ENCODE results near the gene ZNF124. TPM values are rescaled to one million over a fixed set of nuclear protein-coding genes. Genes with fewer than 3 reads are reported as not detected.

Gene ZNF124
- total RNA-seq, 1 experiment from 2014 or later: 22.2 TPM

- Histone ChIP-seq H4K20me1 (ENCODE audit: low read length) (no peaks in the 10 kb centered on the region), H3K4me3 (ENCODE audit: low read length) (no peak overlapping the region), H3K9ac (ENCODE audit: low read length) (no peak overlapping the region), H3K9me2 (replicated peaks; ENCODE audit: low read length) (no peaks in the 10 kb centered on the region), H3K79me2 (ENCODE audit: low read length) (no peaks in the 10 kb centered on the region), H3K4me2 (ENCODE audit: low read length) (no peak overlapping the region), H3K27ac (ENCODE audit: low read length) (no peak overlapping the region), H3F3A (ENCODE audit: low read length, unreplicated experiment) (no peaks in the 10 kb centered on the region), H3K27me3 (ENCODE audit: low read length) (no peaks in the 10 kb centered on the region), H3K4me1 (ENCODE audit: insufficient read depth, low read length) (peaks cover 18% of the 10 kb centered on the region), H2AFZ (ENCODE audit: low read length) (no peak overlapping the region), H3K9me3 (ENCODE audit: low read length) (no peaks in the 10 kb centered on the region), H3K36me3 (ENCODE audit: low read depth, low read length) (no peaks in the 10 kb centered on the region)
- ATAC-seq: no peak
- DNase-seq: no peak
- POLR2A ChIA-PET (ENCODE audit: unreplicated experiment): no interaction called here
- no peak for TF ChIP-seq EZH2phosphoT487 (IDR thresholded peaks at IDR 0.05; ENCODE audit: borderline replicate concordance, low read length)
- no TSS peak for BruUV-seq (replicated peaks)
- intact Hi-C loops (cut with micrococcal nuclease): loop anchor here (5.0 kb wide), 1 partner anchor 218 kb away; the partner anchor contains the start of gene ZNF496
- CTCF ChIA-PET: no interaction called here
These were observed 57.3 kb downstream of the ZNF124 start for GRCh38 chr1:247114351-247115140.

DNA sequence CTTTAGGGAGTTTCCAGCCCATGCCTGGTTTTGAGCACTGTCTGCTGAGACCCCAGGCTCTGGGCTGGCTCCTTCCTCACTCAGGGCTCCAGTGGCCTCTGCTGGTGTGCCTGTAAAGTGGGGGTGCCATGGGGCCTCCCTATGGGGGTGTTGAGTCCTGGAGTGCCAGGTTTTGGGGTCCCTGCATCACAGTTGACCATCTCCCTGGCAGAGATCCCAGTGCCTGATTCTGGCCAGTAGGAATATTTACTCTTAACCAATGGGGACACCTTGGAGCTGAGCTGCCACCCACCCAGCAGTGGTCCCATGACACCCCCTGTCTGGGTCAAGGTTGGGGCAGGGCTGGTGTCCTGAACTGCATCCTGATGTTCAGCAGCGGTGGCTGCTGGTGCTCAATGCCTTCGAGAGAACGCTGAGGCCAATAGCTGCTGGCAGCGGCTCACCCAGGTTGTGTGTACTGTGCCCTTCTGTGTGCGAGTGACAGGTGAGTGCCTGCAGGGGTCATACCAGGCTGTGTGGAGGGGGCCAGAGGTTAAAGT is 58.0 kb downstream of the ZNF124 start:
- Histone ChIP-seq H3K79me2 (ENCODE audit: low read length) (no peaks in the 10 kb centered on the region), H3K9me2 (replicated peaks; ENCODE audit: low read length) (no peaks in the 10 kb centered on the region), H2AFZ (ENCODE audit: low read length) (no peak overlapping the region), H3K4me3 (ENCODE audit: low read length) (no peak overlapping the region), H3F3A (ENCODE audit: low read length, unreplicated experiment) (no peaks in the 10 kb centered on the region), H3K27ac (ENCODE audit: low read length) (no peak overlapping the region), H3K4me2 (ENCODE audit: low read length) (no peak overlapping the region), H3K4me1 (ENCODE audit: insufficient read depth, low read length) (peaks cover 18% of the 10 kb centered on the region), H4K20me1 (ENCODE audit: low read length) (no peaks in the 10 kb centered on the region), H3K9me3 (ENCODE audit: low read length) (no peaks in the 10 kb centered on the region), H3K9ac (ENCODE audit: low read length) (no peak overlapping the region), H3K27me3 (ENCODE audit: low read length) (no peaks in the 10 kb centered on the region), H3K36me3 (ENCODE audit: low read depth, low read length) (no peaks in the 10 kb centered on the region)
- ChIA-PET POLR2A (ENCODE audit: unreplicated experiment) (no interaction called here), CTCF (no interaction called here)
- no peak for TF ChIP-seq EZH2 (IDR thresholded peaks at IDR 0.05; ENCODE audit: low read length, unreplicated experiment)
- no peak for TF ChIP-seq EZH2phosphoT487 (IDR thresholded peaks at IDR 0.05; ENCODE audit: borderline replicate concordance, low read length)
- TF ChIP-seq, protein P1, sequence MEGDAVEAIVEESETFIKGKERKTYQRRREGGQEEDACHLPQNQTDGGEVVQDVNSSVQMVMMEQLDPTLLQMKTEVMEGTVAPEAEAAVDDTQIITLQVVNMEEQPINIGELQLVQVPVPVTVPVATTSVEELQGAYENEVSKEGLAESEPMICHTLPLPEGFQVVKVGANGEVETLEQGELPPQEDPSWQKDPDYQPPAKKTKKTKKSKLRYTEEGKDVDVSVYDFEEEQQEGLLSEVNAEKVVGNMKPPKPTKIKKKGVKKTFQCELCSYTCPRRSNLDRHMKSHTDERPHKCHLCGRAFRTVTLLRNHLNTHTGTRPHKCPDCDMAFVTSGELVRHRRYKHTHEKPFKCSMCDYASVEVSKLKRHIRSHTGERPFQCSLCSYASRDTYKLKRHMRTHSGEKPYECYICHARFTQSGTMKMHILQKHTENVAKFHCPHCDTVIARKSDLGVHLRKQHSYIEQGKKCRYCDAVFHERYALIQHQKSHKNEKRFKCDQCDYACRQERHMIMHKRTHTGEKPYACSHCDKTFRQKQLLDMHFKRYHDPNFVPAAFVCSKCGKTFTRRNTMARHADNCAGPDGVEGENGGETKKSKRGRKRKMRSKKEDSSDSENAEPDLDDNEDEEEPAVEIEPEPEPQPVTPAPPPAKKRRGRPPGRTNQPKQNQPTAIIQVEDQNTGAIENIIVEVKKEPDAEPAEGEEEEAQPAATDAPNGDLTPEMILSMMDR (conservative IDR thresholded peaks at IDR 0.05; ENCODE audit: low read depth, low read length): no peak
- no TSS peak for BruUV-seq (replicated peaks)
- ATAC-seq (no peak), DNase-seq (no peak)
- intact Hi-C loops (cut with micrococcal nuclease): loop anchor here (5.0 kb wide), 1 partner anchor 218 kb away; the partner anchor contains the start of gene ZNF496

GRCh38 chr1:247113094-247113497 is 58.7 kb downstream of the ZNF124 start:
- H3K36me3 ChIP-seq (ENCODE audit: low read depth, low read length): no peaks in the 10 kb centered on the region
- no peak overlapping the region for H3K9ac ChIP-seq (ENCODE audit: low read length)
- H3K9me3 ChIP-seq (ENCODE audit: low read length): no peaks in the 10 kb centered on the region
- no peaks in the 10 kb centered on the region for H3K9me2 ChIP-seq (replicated peaks; ENCODE audit: low read length)
- ATAC-seq (peak; percentile 12), DNase-seq (peak; percentile 56)
- H3K4me2 ChIP-seq (ENCODE audit: low read length): peak overlapping the region; percentile 94; the same call in 1 of the 2 replicates
- no TSS peak for BruUV-seq (replicated peaks)
- no peaks in the 10 kb centered on the region for H4K20me1 ChIP-seq (ENCODE audit: low read length)
- H3K4me1 ChIP-seq (ENCODE audit: insufficient read depth, low read length): peaks cover 18% of the 10 kb centered on the region
- H3K79me2 ChIP-seq (ENCODE audit: low read length): no peaks in the 10 kb centered on the region
- CTCF ChIA-PET: no interaction called here
- no peaks in the 10 kb centered on the region for H3F3A ChIP-seq (ENCODE audit: low read length, unreplicated experiment)
- no peak overlapping the region for H2AFZ ChIP-seq (ENCODE audit: low read length)
- no peak overlapping the region for H3K27ac ChIP-seq (ENCODE audit: low read length)
- no peak overlapping the region for H3K4me3 ChIP-seq (ENCODE audit: low read length)
- H3K27me3 ChIP-seq (ENCODE audit: low read length): no peaks in the 10 kb centered on the region
- POLR2A ChIA-PET (ENCODE audit: unreplicated experiment): no interaction called here
- TF ChIP-seq, protein P1 (conservative IDR thresholded peaks at IDR 0.05; ENCODE audit: low read depth, low read length): no peak
- no peak for TF ChIP-seq EZH2 (IDR thresholded peaks at IDR 0.05; ENCODE audit: low read length, unreplicated experiment)
- TF ChIP-seq EZH2phosphoT487 (IDR thresholded peaks at IDR 0.05; ENCODE audit: borderline replicate concordance, low read length): no peak
- intact Hi-C loops (cut with micrococcal nuclease): loop anchor here (5.0 kb wide), 1 partner anchor 219 kb away; the partner anchor contains the start of gene ZNF496

Data from PC-3 (cell line).